ENCODE measurements around the gene SRPK1.
"Not testable (repeated sequence)": the region's sequence is repeated elsewhere in the genome, so short reads cannot be mapped to it uniquely, and the experiment has no call there.

Gene SRPK1

GRCh38 chr6:35933844-35934243, 12.9 kb upstream of the SRPK1 start:
- Histone ChIP-seq H3K4me1 (ENCODE audit: control insufficient read depth in 2 of 2, insufficient read depth in 1 of 2, low read depth in 1 of 2, low read length in 2 of 2) (peaks cover 0 to 2% of the 10 kb centered on the region in 2 donors), H4K8ac (ENCODE audit: low read depth, low read length) (no peak overlapping the region)

GRCh38 chr6:35931873-35932272, 11.0 kb upstream of the SRPK1 start:
- H4K91ac ChIP-seq (ENCODE audit: low read depth, low read length, poor library complexity); H3K79me1 ChIP-seq (ENCODE audit: low read depth, low read length); H3K9me3 ChIP-seq (replicated peaks in 1 of 2; ENCODE audit: control insufficient read depth in 2 of 2, insufficient read depth in 1 of 2, low read depth in 1 of 2, low read length in 2 of 2); H2BK12ac ChIP-seq (ENCODE audit: low read length); H2BK15ac ChIP-seq (ENCODE audit: low read length); H3K4me2 ChIP-seq (ENCODE audit: insufficient read depth, low read length, poor library complexity, severe bottlenecking); H3K14ac ChIP-seq (ENCODE audit: low read length); DNase-seq (ENCODE audit: low spot score); H3K4me1 ChIP-seq (ENCODE audit: control insufficient read depth in 2 of 2, insufficient read depth in 1 of 2, low read depth in 1 of 2, low read length in 2 of 2); H3K23ac ChIP-seq (ENCODE audit: low read depth, low read length, poor library complexity); H2BK120ac ChIP-seq (ENCODE audit: low read depth, low read length); H3K4me3 ChIP-seq (ENCODE audit: low read length in 2 of 2); H3K27ac ChIP-seq (replicated peaks; ENCODE audit: low read length); H3K36me3 ChIP-seq (replicated peaks in 1 of 2; ENCODE audit: control insufficient read depth in 2 of 2, insufficient read depth in 2 of 2, low read length in 2 of 2); H3K4ac ChIP-seq (ENCODE audit: low read length); H3K9ac ChIP-seq (ENCODE audit: low read depth, low read length, poor library complexity); H2AK5ac ChIP-seq (ENCODE audit: low read depth, low read length); H2BK5ac ChIP-seq (ENCODE audit: low read length); H3K18ac ChIP-seq (ENCODE audit: low read length); H2AFZ ChIP-seq (ENCODE audit: low read length); H4K8ac ChIP-seq (ENCODE audit: low read depth, low read length): not testable (repeated sequence)
- peaks cover 0 to 12% (median 0%) of the 10 kb centered on the region in 3 experiments for H3K27me3 ChIP-seq (ENCODE audit: control insufficient read depth in 3 of 3, insufficient read depth in 3 of 3, low read depth in 1 of 3, low read length in 3 of 3)
- no CpG with 5 or more reads among the region's 10 CpGs for WGBS, 2 donors (ENCODE audit: extremely low coverage in 2 of 2, insufficient read length in 2 of 2, insufficient replicate concordance in 1 of 2)

More at GRCh38 chr6:35933844-35934243, 12.9 kb upstream of the SRPK1 start:
- Histone ChIP-seq H4K91ac (ENCODE audit: low read depth, low read length, poor library complexity) (no peak overlapping the region), H3K79me1 (ENCODE audit: low read depth, low read length) (no peaks in the 10 kb centered on the region), H2AK5ac (ENCODE audit: low read depth, low read length) (peak overlapping the region; percentile 34), H3K18ac (ENCODE audit: low read length) (no peak overlapping the region), H3K9me3 (replicated peaks in 1 of 2; ENCODE audit: control insufficient read depth in 2 of 2, insufficient read depth in 1 of 2, low read depth in 1 of 2, low read length in 2 of 2) (no peaks in the 10 kb centered on the region), H3K9ac (ENCODE audit: low read depth, low read length, poor library complexity) (no peak overlapping the region), H3K4ac (ENCODE audit: low read length) (no peak overlapping the region), H2BK12ac (ENCODE audit: low read length) (no peak overlapping the region), H3K4me2 (ENCODE audit: insufficient read depth, low read length, poor library complexity, severe bottlenecking) (no peak overlapping the region), H2BK120ac (ENCODE audit: low read depth, low read length) (no peak overlapping the region), H3K27me3 (ENCODE audit: control insufficient read depth in 3 of 3, insufficient read depth in 3 of 3, low read depth in 1 of 3, low read length in 3 of 3) (peaks cover 0 to 12% (median 0%) of the 10 kb centered on the region in 3 experiments), H3K23ac (ENCODE audit: low read depth, low read length, poor library complexity) (no peak overlapping the region), H3K36me3 (replicated peaks in 1 of 2; ENCODE audit: control insufficient read depth in 2 of 2, insufficient read depth in 2 of 2, low read length in 2 of 2) (no peaks in the 10 kb centered on the region), H3K14ac (ENCODE audit: low read length) (no peak overlapping the region), H3K4me3 (ENCODE audit: low read length in 2 of 2) (no peak overlapping the region), H2BK15ac (ENCODE audit: low read length) (no peak overlapping the region), H2BK5ac (ENCODE audit: low read length) (no peak overlapping the region), H3K27ac (replicated peaks; ENCODE audit: low read length) (no peak overlapping the region), H2AFZ (ENCODE audit: low read length) (no peak overlapping the region)
- WGBS, 2 donors (ENCODE audit: extremely low coverage in 2 of 2, insufficient read length in 2 of 2, insufficient replicate concordance in 1 of 2): no CpG with 5 or more reads among the region's 2 CpGs
- DNase-seq (ENCODE audit: low spot score): no peak

GRCh38 chr6:35931120-35931561, 10.2 kb upstream of the SRPK1 start:
- DNase-seq (ENCODE audit: low spot score): peak; percentile 30
- H3K4me3 ChIP-seq (ENCODE audit: low read length in 2 of 2): peak overlapping the region in 1 of 2 donors; percentile 67
- peaks cover 0 to 12% (median 0%) of the 10 kb centered on the region in 3 experiments for H3K27me3 ChIP-seq (ENCODE audit: control insufficient read depth in 3 of 3, insufficient read depth in 3 of 3, low read depth in 1 of 3, low read length in 3 of 3)
- H4K91ac ChIP-seq (ENCODE audit: low read depth, low read length, poor library complexity): no peak overlapping the region
- H3K36me3 ChIP-seq (replicated peaks in 1 of 2; ENCODE audit: control insufficient read depth in 2 of 2, insufficient read depth in 2 of 2, low read length in 2 of 2): no peaks in the 10 kb centered on the region
- no peak overlapping the region for H2BK5ac ChIP-seq (ENCODE audit: low read length)
- peak overlapping the region; percentile 0 for H3K9ac ChIP-seq (ENCODE audit: low read depth, low read length, poor library complexity)
- H3K14ac ChIP-seq (ENCODE audit: low read length): no peak overlapping the region
- no peak overlapping the region for H3K27ac ChIP-seq (replicated peaks; ENCODE audit: low read length)
- H2AK5ac ChIP-seq (ENCODE audit: low read depth, low read length): peak overlapping the region; percentile 52
- no peaks in the 10 kb centered on the region for H3K9me3 ChIP-seq (replicated peaks in 1 of 2; ENCODE audit: control insufficient read depth in 2 of 2, insufficient read depth in 1 of 2, low read depth in 1 of 2, low read length in 2 of 2)
- peak overlapping the region; percentile 55 for H2BK15ac ChIP-seq (ENCODE audit: low read length)
- H2AFZ ChIP-seq (ENCODE audit: low read length): peak overlapping the region; percentile 62
- no peak overlapping the region for H2BK120ac ChIP-seq (ENCODE audit: low read depth, low read length)
- H3K23ac ChIP-seq (ENCODE audit: low read depth, low read length, poor library complexity): no peak overlapping the region
- no CpG with 5 or more reads among the region's 30 CpGs for WGBS, 2 donors (ENCODE audit: extremely low coverage in 2 of 2, insufficient read length in 2 of 2, insufficient replicate concordance in 1 of 2)
- peaks cover 0 to 2% of the 10 kb centered on the region in 2 donors for H3K4me1 ChIP-seq (ENCODE audit: control insufficient read depth in 2 of 2, insufficient read depth in 1 of 2, low read depth in 1 of 2, low read length in 2 of 2)
- peak overlapping the region; percentile 52 for H3K4me2 ChIP-seq (ENCODE audit: insufficient read depth, low read length, poor library complexity, severe bottlenecking)
- H3K18ac ChIP-seq (ENCODE audit: low read length): peak overlapping the region; percentile 90
- peak overlapping the region; percentile 90 for H2BK12ac ChIP-seq (ENCODE audit: low read length)
- no peak overlapping the region for H3K4ac ChIP-seq (ENCODE audit: low read length)
- H4K8ac ChIP-seq (ENCODE audit: low read depth, low read length): no peak overlapping the region
- no peaks in the 10 kb centered on the region for H3K79me1 ChIP-seq (ENCODE audit: low read depth, low read length)

- no peak overlapping the region for H3K4me3 ChIP-seq (ENCODE audit: low read length in 2 of 2)
- no CpG with 5 or more reads among the region's 1 CpG for WGBS, 2 donors (ENCODE audit: extremely low coverage in 2 of 2, insufficient read length in 2 of 2, insufficient replicate concordance in 1 of 2)
- H3K79me1 ChIP-seq (ENCODE audit: low read depth, low read length): no peaks in the 10 kb centered on the region
- peaks cover 0 to 5% of the 10 kb centered on the region in 2 donors for H3K4me1 ChIP-seq (ENCODE audit: control insufficient read depth in 2 of 2, insufficient read depth in 1 of 2, low read depth in 1 of 2, low read length in 2 of 2)
- H3K23ac ChIP-seq (ENCODE audit: low read depth, low read length, poor library complexity): no peak overlapping the region
- H3K18ac ChIP-seq (ENCODE audit: low read length): no peak overlapping the region
- H3K27ac ChIP-seq (replicated peaks; ENCODE audit: low read length): no peak overlapping the region
- no peak overlapping the region for H2BK15ac ChIP-seq (ENCODE audit: low read length)
- H3K4me2 ChIP-seq (ENCODE audit: insufficient read depth, low read length, poor library complexity, severe bottlenecking): no peak overlapping the region
- no peaks in the 10 kb centered on the region for H3K9me3 ChIP-seq (replicated peaks in 1 of 2; ENCODE audit: control insufficient read depth in 2 of 2, insufficient read depth in 1 of 2, low read depth in 1 of 2, low read length in 2 of 2)
- H2BK5ac ChIP-seq (ENCODE audit: low read length): no peak overlapping the region
- H3K27me3 ChIP-seq (ENCODE audit: control insufficient read depth in 3 of 3, insufficient read depth in 3 of 3, low read depth in 1 of 3, low read length in 3 of 3): peaks cover 0 to 8% (median 0%) of the 10 kb centered on the region in 3 experiments
- H2AFZ ChIP-seq (ENCODE audit: low read length): no peak overlapping the region
- no peaks in the 10 kb centered on the region for H3K36me3 ChIP-seq (replicated peaks in 1 of 2; ENCODE audit: control insufficient read depth in 2 of 2, insufficient read depth in 2 of 2, low read length in 2 of 2)
- no peak overlapping the region for H3K14ac ChIP-seq (ENCODE audit: low read length)
- no peak for DNase-seq (ENCODE audit: low spot score)
- no peak overlapping the region for H3K4ac ChIP-seq (ENCODE audit: low read length)
- no peak overlapping the region for H4K91ac ChIP-seq (ENCODE audit: low read depth, low read length, poor library complexity)
- H2BK12ac ChIP-seq (ENCODE audit: low read length): no peak overlapping the region
- H2AK5ac ChIP-seq (ENCODE audit: low read depth, low read length): no peak overlapping the region
- no peak overlapping the region for H3K9ac ChIP-seq (ENCODE audit: low read depth, low read length, poor library complexity)
- H4K8ac ChIP-seq (ENCODE audit: low read depth, low read length): no peak overlapping the region
- H2BK120ac ChIP-seq (ENCODE audit: low read depth, low read length): no peak overlapping the region
These were observed 8.7 kb upstream of the SRPK1 start for GRCh38 chr6:35929601-35930000.

Measured in neuronal stem cell (in vitro differentiated cells).